Measurements from ENCODE around the gene MRPL42.

- no peak for TF ChIP-seq EZH2 (IDR thresholded peaks at IDR 0.05; ENCODE audit: low read depth)
- TF ChIP-seq, protein P1, sequence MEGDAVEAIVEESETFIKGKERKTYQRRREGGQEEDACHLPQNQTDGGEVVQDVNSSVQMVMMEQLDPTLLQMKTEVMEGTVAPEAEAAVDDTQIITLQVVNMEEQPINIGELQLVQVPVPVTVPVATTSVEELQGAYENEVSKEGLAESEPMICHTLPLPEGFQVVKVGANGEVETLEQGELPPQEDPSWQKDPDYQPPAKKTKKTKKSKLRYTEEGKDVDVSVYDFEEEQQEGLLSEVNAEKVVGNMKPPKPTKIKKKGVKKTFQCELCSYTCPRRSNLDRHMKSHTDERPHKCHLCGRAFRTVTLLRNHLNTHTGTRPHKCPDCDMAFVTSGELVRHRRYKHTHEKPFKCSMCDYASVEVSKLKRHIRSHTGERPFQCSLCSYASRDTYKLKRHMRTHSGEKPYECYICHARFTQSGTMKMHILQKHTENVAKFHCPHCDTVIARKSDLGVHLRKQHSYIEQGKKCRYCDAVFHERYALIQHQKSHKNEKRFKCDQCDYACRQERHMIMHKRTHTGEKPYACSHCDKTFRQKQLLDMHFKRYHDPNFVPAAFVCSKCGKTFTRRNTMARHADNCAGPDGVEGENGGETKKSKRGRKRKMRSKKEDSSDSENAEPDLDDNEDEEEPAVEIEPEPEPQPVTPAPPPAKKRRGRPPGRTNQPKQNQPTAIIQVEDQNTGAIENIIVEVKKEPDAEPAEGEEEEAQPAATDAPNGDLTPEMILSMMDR (conservative IDR thresholded peaks at IDR 0.05), result no peak
Measured at GRCh38 chr12:93427779-93428564, 39.3 kb upstream of the MRPL42 start.

Measured in PC-9 (cell line).